GM12878 (cell line): Measurements from ENCODE around the gene ATP6V0C.

ENCODE experiments used
- BCL3 ChIP-seq: IDR thresholded peaks from 2 replicates; pipeline ENCODE4 v1.6.1; 2011; ENCODE audit warnings: borderline replicate concordance, low read depth, mild to moderate bottlenecking, moderate library complexity, low read length; ENCODE audit not compliant: insufficient read depth, poor library complexity, severe bottlenecking
- BMI1 ChIP-seq: fragments of 450-650 bp; IDR thresholded peaks from 2 replicates; pipeline ENCODE4 v1.6.1; 2016; ENCODE audit warnings: mild to moderate bottlenecking, moderate library complexity, borderline replicate concordance
- CTCF ChIP-seq, 3 experiments: IDR thresholded peaks in 2 of 3; conservative IDR thresholded peaks in 1 of 3; 2 replicates each; pipeline ENCODE4 v1.5.1; 2011; ENCODE audit warnings: low read depth in 3 of 3, low read length in 3 of 3, mild to moderate bottlenecking in 3 of 3, control low read depth in 2 of 3, moderate library complexity in 2 of 3, inconsistent platforms in 1 of 3, mixed read lengths in 1 of 3; ENCODE audit not compliant: control insufficient read depth in 2 of 3, insufficient read depth in 1 of 3; ENCODE audit errors: extremely low read depth in 1 of 3
- EZH2 ChIP-seq: IDR thresholded peaks from 2 replicates; pipeline ENCODE4 v1.6.1; 2012; ENCODE audit warnings: low read depth, mild to moderate bottlenecking, control low read depth, inconsistent platforms, low read length, borderline replicate concordance; ENCODE audit not compliant: control insufficient read depth
- GABPA ChIP-seq: IDR thresholded peaks from 2 replicates; pipeline ENCODE4 v1.6.1; 2014; ENCODE audit warnings: antibody characterized with exemption, low read depth, mild to moderate bottlenecking, inconsistent platforms
- POLR2AphosphoS2 ChIP-seq: IDR thresholded peaks from 2 replicates; pipeline ENCODE4 v1.6.1; 2011; ENCODE audit warnings: low read depth, mild to moderate bottlenecking, low read length, improper control_type of control experiment, moderate library complexity
- POLR2AphosphoS5 ChIP-seq: IDR thresholded peaks from 2 replicates; pipeline ENCODE4 v1.6.1; 2011; ENCODE audit warnings: mild to moderate bottlenecking, low read length, inconsistent platforms
- STAT3 ChIP-seq: IDR thresholded peaks from 2 replicates; pipeline ENCODE4 v1.6.1; 2011; ENCODE audit warnings: low read depth, low read length, improper control_type of control experiment
- SUZ12 ChIP-seq: fragments of 200-600 bp; sonication (generic); IDR thresholded peaks from one replicate; pipeline ENCODE4 v1.6.1; 2018; ENCODE audit warnings: antibody characterized with exemption, mild to moderate bottlenecking; ENCODE audit not compliant: unreplicated experiment
- TAF1 ChIP-seq: IDR thresholded peaks from 2 replicates; pipeline ENCODE4 v1.6.1; 2011; ENCODE audit warnings: mild to moderate bottlenecking, low read depth, low read length, borderline replicate concordance
- TCF12 ChIP-seq: IDR thresholded peaks from 2 replicates; pipeline ENCODE4 v1.6.1; 2011; ENCODE audit warnings: low read depth, mild to moderate bottlenecking, low read length
- ZNF207 ChIP-seq: fragments of 450-650 bp; IDR thresholded peaks from 2 replicates; pipeline ENCODE4 v1.6.1; 2014; ENCODE audit warnings: antibody characterized with exemption, mild to moderate bottlenecking, borderline replicate concordance
- TF ChIP-seq, protein P1 (sequence below): IDR thresholded peaks from 2 replicates; pipeline ENCODE4 v1.6.1; 2012; ENCODE audit warnings: mild to moderate bottlenecking, low read depth, low read length

DNA sequence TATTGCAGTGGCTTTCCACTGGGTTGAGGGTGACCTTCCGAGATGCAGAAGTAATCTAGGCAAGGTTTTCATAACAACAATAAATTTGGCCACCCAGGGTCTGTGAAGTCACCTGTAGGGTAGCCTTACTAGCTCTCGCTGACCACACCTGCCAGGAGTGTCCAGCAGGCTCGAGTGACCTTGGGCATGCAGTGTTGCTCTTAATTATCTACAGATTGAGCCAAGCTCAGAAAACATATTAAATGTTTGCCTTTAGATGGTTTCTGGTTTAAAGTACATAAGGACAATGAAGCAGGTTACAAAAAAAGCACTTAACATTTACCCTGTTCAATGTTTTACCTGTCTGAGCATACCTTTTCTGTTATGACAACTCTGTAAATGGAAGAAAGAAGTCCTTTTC lies 37.0 kb upstream of the ATP6V0C start:
- TF ChIP-seq EZH2 = no peak
- TF ChIP-seq BMI1 = no peak
- no peak for TF ChIP-seq CTCF (IDR thresholded peaks at IDR 0.05 in 2 of 3, conservative IDR thresholded peaks at IDR 0.05 in 1 of 3; ENCODE audit: control insufficient read depth in 2 of 3, extremely low read depth in 1 of 3, insufficient read depth in 1 of 3, low read depth in 3 of 3, low read length in 3 of 3)
- TF ChIP-seq TAF1 = no peak
- TF ChIP-seq SUZ12 = no peak
- TF ChIP-seq STAT3 = no peak
- TF ChIP-seq ZNF207 = no peak
- no peak for TF ChIP-seq GABPA
- TF ChIP-seq, protein P1, sequence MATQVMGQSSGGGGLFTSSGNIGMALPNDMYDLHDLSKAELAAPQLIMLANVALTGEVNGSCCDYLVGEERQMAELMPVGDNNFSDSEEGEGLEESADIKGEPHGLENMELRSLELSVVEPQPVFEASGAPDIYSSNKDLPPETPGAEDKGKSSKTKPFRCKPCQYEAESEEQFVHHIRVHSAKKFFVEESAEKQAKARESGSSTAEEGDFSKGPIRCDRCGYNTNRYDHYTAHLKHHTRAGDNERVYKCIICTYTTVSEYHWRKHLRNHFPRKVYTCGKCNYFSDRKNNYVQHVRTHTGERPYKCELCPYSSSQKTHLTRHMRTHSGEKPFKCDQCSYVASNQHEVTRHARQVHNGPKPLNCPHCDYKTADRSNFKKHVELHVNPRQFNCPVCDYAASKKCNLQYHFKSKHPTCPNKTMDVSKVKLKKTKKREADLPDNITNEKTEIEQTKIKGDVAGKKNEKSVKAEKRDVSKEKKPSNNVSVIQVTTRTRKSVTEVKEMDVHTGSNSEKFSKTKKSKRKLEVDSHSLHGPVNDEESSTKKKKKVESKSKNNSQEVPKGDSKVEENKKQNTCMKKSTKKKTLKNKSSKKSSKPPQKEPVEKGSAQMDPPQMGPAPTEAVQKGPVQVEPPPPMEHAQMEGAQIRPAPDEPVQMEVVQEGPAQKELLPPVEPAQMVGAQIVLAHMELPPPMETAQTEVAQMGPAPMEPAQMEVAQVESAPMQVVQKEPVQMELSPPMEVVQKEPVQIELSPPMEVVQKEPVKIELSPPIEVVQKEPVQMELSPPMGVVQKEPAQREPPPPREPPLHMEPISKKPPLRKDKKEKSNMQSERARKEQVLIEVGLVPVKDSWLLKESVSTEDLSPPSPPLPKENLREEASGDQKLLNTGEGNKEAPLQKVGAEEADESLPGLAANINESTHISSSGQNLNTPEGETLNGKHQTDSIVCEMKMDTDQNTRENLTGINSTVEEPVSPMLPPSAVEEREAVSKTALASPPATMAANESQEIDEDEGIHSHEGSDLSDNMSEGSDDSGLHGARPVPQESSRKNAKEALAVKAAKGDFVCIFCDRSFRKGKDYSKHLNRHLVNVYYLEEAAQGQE = no peak
- TF ChIP-seq TCF12 = no peak
- no peak for TF ChIP-seq POLR2AphosphoS5
- no peak for TF ChIP-seq BCL3
- TF ChIP-seq POLR2AphosphoS2 = no peak
